Spleen (tissue), 11 donors: ENCODE results near the gene RGPD3. TPM values are rescaled to one million over a fixed set of nuclear protein-coding genes. Genes with fewer than 3 reads are reported as not detected.

Experiments used
- DNase-seq: peaks from one replicate; pipeline ENCODE4 v3.0.0-alpha.2; 2020
- H3K27ac ChIP-seq, 8 donors: fragments of 200-600 bp; sonication (generic) in 7 of 8; 1 replicate in 4 of 8; 2 replicates in 4 of 8; pipeline versions ENCODE4 v1.5.0 to v1.8.0; 2016 to 2021; ENCODE audit warnings: inconsistent platforms in 4 of 8, mild to moderate bottlenecking in 4 of 8, moderate library complexity in 1 of 8
- H3K27me3 ChIP-seq, 7 donors: fragments of 200-600 bp; sonication (generic) in 6 of 7; replicated peaks in 1 of 7; 1 replicate in 4 of 7; 2 replicates in 3 of 7; pipeline versions ENCODE4 v1.5.0 to v1.8.0; 2016 to 2021; ENCODE audit warnings: inconsistent platforms in 3 of 7, mild to moderate bottlenecking in 1 of 7
- H3K36me3 ChIP-seq, 6 donors: fragments of 200-600 bp; sonication (generic) in 5 of 6; 1 replicate in 4 of 6; 2 replicates in 2 of 6; pipeline versions ENCODE4 v1.5.0 to v1.8.0; 2016 to 2021; ENCODE audit warnings: inconsistent platforms in 2 of 6
- H3K4me1 ChIP-seq, 6 donors: fragments of 200-600 bp; sonication (generic) in 5 of 6; 1 replicate in 3 of 6; 2 replicates in 3 of 6; pipeline versions ENCODE4 v1.5.0 to v1.8.0; 2016 to 2021; ENCODE audit warnings: inconsistent platforms in 3 of 6
- H3K4me3 ChIP-seq, 8 donors: fragments of 200-600 bp; sonication (generic) in 7 of 8; 1 replicate in 4 of 8; 2 replicates in 4 of 8; pipeline versions ENCODE4 v1.5.0 to v1.8.0; 2016 to 2021; ENCODE audit warnings: inconsistent platforms in 4 of 8, mild to moderate bottlenecking in 4 of 8, moderate library complexity in 2 of 8
- H3K9me3 ChIP-seq, 8 donors: fragments of 200-600 bp; sonication (generic) in 7 of 8; 1 replicate in 4 of 8; 2 replicates in 4 of 8; pipeline versions ENCODE4 v1.5.0 to v1.8.0; 2016 to 2021; ENCODE audit warnings: inconsistent platforms in 4 of 8
- POLR2A ChIP-seq, 3 donors: fragments of 450-650 bp; IDR thresholded peaks; one replicate each; pipeline ENCODE4 v1.5.1; 2017; ENCODE audit warnings: antibody characterized with exemption in 3 of 3, mild to moderate bottlenecking in 1 of 3
- POLR2AphosphoS5 ChIP-seq, 3 donors: sonication (generic); formaldehyde crosslinking; IDR thresholded peaks; one replicate each; pipeline ENCODE4 v1.5.1; 2017; ENCODE audit warnings: antibody characterized with exemption in 3 of 3
- WGBS, 5 donors: extraction: QIAGEN DNeasy Blood & Tissue Kit in 3 of 5; methylation state at CpG; one replicate each; pipeline versions ENCODE4 v1.1.5 to v1.1.7; 2013 to 2018; 5-methylcytosine and 5-hydroxymethylcytosine counted together
- intact Hi-C: fragments of 100-400 bp; cut with DNase I; formaldehyde crosslinking; loops from one replicate; pipeline ENCODE4 v1.15.0; 2023; ENCODE audit warnings: low total_unique reads
- polyA plus RNA-seq, 3 donors: library from polyadenylated mRNA; stranded (reverse); fragments of 200-250 nt; gene quantifications; one replicate each; pipeline ENCODE4 v1.2.1, GENCODE V29; 2013
- total RNA-seq, 7 donors: library from RNA; depleted of rRNA in 3 of 7; stranded (reverse); fragments of >200 nt in 3 of 7; fragmentation: NEBNext Ultra II Directional in 4 of 7; extraction: Animal tissue kit (Norgen Biotek cat#: 25700) in 4 of 7; gene quantifications; one replicate each; pipeline versions ENCODE4 v1.1.0 to v1.2.1, GENCODE V29; 2016 to 2021
- TF ChIP-seq, protein P1 (sequence below), 11 experiments: fragments of 200-600 bp in 7 of 11; fragments of 450-650 bp in 4 of 11; sonication (generic) in 4 of 11; IDR thresholded peaks in 8 of 11; conservative IDR thresholded peaks in 3 of 11; 1 replicate in 7 of 11; 2 replicates in 4 of 11; pipeline versions ENCODE4 v1.4.0 to v1.8.0; 2016 to 2021; ENCODE audit warnings: antibody characterized with exemption in 11 of 11, inconsistent platforms in 4 of 11, mild to moderate bottlenecking in 1 of 11
- donor health status: healthy with polysubstance abuse.
- donor health status: DM: no; HTN: no; CAD: no; lungs with moderate emphysema.
- donor health status: DM: no; HTN: no; CAD: no.
- donor health status: Bipolar disorder and iron deficiency.
- donor health status: healthy.
- donor health status: DM: no; HTN: no; CAD: no.
- donor health status: DM: yes; HTN: yes; CAD: no.

RGPD3 gene
- total and polyA plus RNA-seq, 10 donors, result 0.07 to 3.5 (median 1.2) TPM

DNA sequence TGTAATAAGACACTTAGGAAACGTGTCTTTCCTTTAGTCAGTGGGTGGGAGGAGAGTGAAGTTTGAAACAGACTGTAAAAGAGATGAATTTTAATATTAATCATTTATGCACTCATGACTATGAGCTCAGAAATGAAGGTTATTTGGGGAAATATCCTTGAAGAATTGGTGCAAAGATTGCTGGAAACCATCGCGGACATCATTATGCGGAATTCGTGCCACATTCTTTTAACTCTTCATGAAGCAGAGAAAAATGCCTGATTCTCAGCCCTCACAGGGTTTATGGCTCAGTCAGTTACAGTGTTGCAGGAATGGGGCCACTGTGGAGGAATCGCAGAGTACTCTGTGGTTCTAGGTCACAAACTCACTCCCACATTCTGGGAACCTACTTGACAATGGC, 109.7 kb downstream of the RGPD3 start:
- Histone ChIP-seq H3K4me3 (no peak overlapping the region), H3K36me3 (no peaks in the 10 kb centered on the region), H3K9me3 (no peaks in the 10 kb centered on the region), H3K4me1 (peaks cover 0 to 5% (median 0%) of the 10 kb centered on the region in 6 donors), H3K27ac (peak overlapping the region in 1 of 8 donors; percentile 2), H3K27me3 (peaks cover 0 to 9% (median 0%) of the 10 kb centered on the region in 7 donors)
- whole genome bisulfite sequencing, 5 donors, result 55 to 71% (median 62%) methylated on average over 6 of the region's 6 CpGs
- intact Hi-C loops, result no loop called here
- TF ChIP-seq POLR2A (IDR thresholded peaks at IDR 0.05), result no peak
- TF ChIP-seq, protein P1, sequence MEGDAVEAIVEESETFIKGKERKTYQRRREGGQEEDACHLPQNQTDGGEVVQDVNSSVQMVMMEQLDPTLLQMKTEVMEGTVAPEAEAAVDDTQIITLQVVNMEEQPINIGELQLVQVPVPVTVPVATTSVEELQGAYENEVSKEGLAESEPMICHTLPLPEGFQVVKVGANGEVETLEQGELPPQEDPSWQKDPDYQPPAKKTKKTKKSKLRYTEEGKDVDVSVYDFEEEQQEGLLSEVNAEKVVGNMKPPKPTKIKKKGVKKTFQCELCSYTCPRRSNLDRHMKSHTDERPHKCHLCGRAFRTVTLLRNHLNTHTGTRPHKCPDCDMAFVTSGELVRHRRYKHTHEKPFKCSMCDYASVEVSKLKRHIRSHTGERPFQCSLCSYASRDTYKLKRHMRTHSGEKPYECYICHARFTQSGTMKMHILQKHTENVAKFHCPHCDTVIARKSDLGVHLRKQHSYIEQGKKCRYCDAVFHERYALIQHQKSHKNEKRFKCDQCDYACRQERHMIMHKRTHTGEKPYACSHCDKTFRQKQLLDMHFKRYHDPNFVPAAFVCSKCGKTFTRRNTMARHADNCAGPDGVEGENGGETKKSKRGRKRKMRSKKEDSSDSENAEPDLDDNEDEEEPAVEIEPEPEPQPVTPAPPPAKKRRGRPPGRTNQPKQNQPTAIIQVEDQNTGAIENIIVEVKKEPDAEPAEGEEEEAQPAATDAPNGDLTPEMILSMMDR (IDR thresholded peaks at IDR 0.05 in 8 of 11, conservative IDR thresholded peaks at IDR 0.05 in 3 of 11), result no peak
- TF ChIP-seq POLR2AphosphoS5 (IDR thresholded peaks at IDR 0.05), result no peak
- DNase-seq, result no peak

DNA sequence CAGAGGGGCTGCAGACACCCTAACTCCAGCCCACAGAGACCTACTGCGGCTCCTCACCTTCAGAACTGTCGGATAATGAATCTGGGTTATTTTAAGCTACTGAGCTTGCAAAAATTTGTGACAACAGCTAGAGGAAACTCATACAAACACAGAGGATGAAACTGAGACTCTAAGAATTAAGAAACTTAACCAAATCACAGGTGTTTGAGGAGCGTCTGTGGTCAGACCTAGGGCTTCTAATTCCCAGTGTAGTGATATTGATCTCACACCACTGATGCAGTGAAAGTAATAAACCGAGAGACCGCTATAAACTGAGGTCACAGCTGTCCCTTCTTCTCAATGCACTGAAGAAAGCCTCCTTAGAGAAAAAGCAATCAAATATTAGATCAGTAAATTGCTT, 110.1 kb downstream of the RGPD3 start:
- no peak overlapping the region for H3K4me3 ChIP-seq
- H3K27ac ChIP-seq, result no peak overlapping the region
- DNase-seq, result no peak
- no peaks in the 10 kb centered on the region for H3K9me3 ChIP-seq
- 51 to 82% (median 70%) methylated on average over 5 of the region's 5 CpGs for WGBS, 5 donors
- no peaks in the 10 kb centered on the region for H3K36me3 ChIP-seq
- TF ChIP-seq POLR2A (IDR thresholded peaks at IDR 0.05) (no peak), POLR2AphosphoS5 (IDR thresholded peaks at IDR 0.05) (no peak)
- TF ChIP-seq, protein P1 (IDR thresholded peaks at IDR 0.05 in 8 of 11, conservative IDR thresholded peaks at IDR 0.05 in 3 of 11), result no peak
- intact Hi-C loops, result no loop called here
- H3K4me1 ChIP-seq, result peaks cover 0 to 5% (median 0%) of the 10 kb centered on the region in 6 donors
- H3K27me3 ChIP-seq, result peaks cover 0 to 9% (median 0%) of the 10 kb centered on the region in 7 donors

DNA sequence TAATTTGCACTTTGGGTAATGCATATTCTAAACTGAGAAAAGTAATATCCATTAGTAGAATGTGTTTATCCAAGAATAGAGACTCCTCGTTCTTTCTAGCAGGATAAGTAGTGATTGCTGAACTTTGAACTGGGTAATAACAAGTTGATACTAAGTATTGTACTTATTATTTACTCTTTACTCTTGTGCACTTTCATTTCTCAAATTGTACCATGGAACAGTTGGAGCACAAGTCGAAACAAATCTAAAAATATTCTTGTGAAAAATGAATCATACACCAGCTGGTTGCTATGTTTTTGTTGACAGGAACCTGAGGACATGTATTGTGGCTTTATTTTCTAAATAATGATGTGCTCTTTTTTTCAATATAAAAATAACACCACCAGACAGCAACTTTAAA, 111.9 kb downstream of the RGPD3 start:
- peaks cover 0 to 5% (median 0%) of the 10 kb centered on the region in 6 donors for H3K4me1 ChIP-seq
- H3K36me3 ChIP-seq, result no peaks in the 10 kb centered on the region
- no peak for DNase-seq
- H3K4me3 ChIP-seq, result no peak overlapping the region
- TF ChIP-seq POLR2A (IDR thresholded peaks at IDR 0.05), result no peak
- TF ChIP-seq POLR2AphosphoS5 (IDR thresholded peaks at IDR 0.05), result no peak
- TF ChIP-seq, protein P1 (IDR thresholded peaks at IDR 0.05 in 8 of 11, conservative IDR thresholded peaks at IDR 0.05 in 3 of 11), result no peak
- intact Hi-C loops, result no loop called here
- peaks cover 0 to 9% (median 0%) of the 10 kb centered on the region in 7 donors for H3K27me3 ChIP-seq
- H3K9me3 ChIP-seq, result no peaks in the 10 kb centered on the region
- H3K27ac ChIP-seq, result no peak overlapping the region
- WGBS, 5 donors, result 39 to 60% (median 53%) methylated on average over 2 of the region's 2 CpGs

DNA sequence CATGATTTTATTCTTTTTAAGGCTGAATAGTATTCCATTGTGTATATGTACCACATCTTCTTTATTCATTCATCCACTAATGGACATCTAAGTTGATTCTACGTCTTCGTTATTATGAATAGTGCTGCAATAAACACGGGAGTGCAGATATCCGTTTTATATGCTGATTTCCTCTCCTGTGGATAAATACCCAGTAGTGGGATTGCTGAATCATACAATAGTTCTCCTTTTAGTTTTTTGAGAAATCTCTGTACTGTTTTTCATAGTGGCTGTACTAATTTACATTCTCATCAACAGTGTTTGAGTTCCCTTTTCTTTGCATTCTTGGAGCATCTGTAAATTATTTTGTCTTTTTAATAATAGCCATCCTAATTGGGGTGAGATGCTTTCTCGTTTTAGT, 114.5 kb downstream of the RGPD3 start:
- Histone ChIP-seq H3K27ac (no peak overlapping the region), H3K27me3 (no peaks in the 10 kb centered on the region), H3K4me1 (peaks cover 0 to 5% (median 0%) of the 10 kb centered on the region in 6 donors), H3K36me3 (no peaks in the 10 kb centered on the region), H3K4me3 (no peak overlapping the region), H3K9me3 (no peaks in the 10 kb centered on the region)
- TF ChIP-seq, protein P1 (IDR thresholded peaks at IDR 0.05 in 8 of 11, conservative IDR thresholded peaks at IDR 0.05 in 3 of 11), result no peak
- TF ChIP-seq POLR2AphosphoS5 (IDR thresholded peaks at IDR 0.05) (no peak), POLR2A (IDR thresholded peaks at IDR 0.05) (no peak)
- 29 to 57% (median 50%) methylated on average over 5 of the region's 5 CpGs for WGBS, 5 donors
- DNase-seq, result no peak
- intact Hi-C loops, result no loop called here
